HepG2 (cell line): Measurements from ENCODE around the gene NRDE2. TPM values are rescaled to one million over a fixed set of nuclear protein-coding genes. Genes with fewer than 3 reads are reported as not detected.

Experiments used
- AKNA ChIP-seq: sonication (generic); formaldehyde crosslinking; IDR thresholded peaks from 2 replicates; pipeline ENCODE4 v1.4.0; 2020; ENCODE audit warnings: missing genetic modification reagents, borderline replicate concordance
- ATF2 ChIP-seq: sonication (generic); formaldehyde crosslinking; IDR thresholded peaks from 2 replicates; pipeline ENCODE4 v1.4.0; 2020; ENCODE audit warnings: missing genetic modification reagents
- YEATS2 ChIP-seq: sonication (generic); formaldehyde crosslinking; IDR thresholded peaks from 2 replicates; pipeline ENCODE4 v1.4.0; 2020; ENCODE audit warnings: missing genetic modification reagents, borderline replicate concordance
- ZC3H13 ChIP-seq: sonication (generic); formaldehyde crosslinking; IDR thresholded peaks from 2 replicates; pipeline ENCODE4 v1.8.1; 2023; ENCODE audit warnings: mild to moderate bottlenecking, missing genetic modification reagents, moderate library complexity
- ZNF224 ChIP-seq: sonication (generic); formaldehyde crosslinking; IDR thresholded peaks from 2 replicates; pipeline ENCODE4 v1.5.0; 2020; ENCODE audit warnings: mild to moderate bottlenecking, missing genetic modification reagents
- ZNF33A ChIP-seq: sonication (generic); formaldehyde crosslinking; IDR thresholded peaks from 2 replicates; pipeline ENCODE4 v1.5.1; 2020; ENCODE audit warnings: missing genetic modification reagents, mild to moderate bottlenecking, moderate library complexity, borderline replicate concordance
- ZNF441 ChIP-seq: sonication (generic); formaldehyde crosslinking; IDR thresholded peaks from 2 replicates; pipeline ENCODE4 v1.7.0; 2021; ENCODE audit warnings: missing genetic modification reagents, borderline replicate concordance
- ZNF768 ChIP-seq: sonication (generic); formaldehyde crosslinking; IDR thresholded peaks from 2 replicates; pipeline ENCODE4 v1.4.0; 2020; ENCODE audit warnings: missing genetic modification reagents
- polyA plus RNA-seq, 8 experiments: library from polyadenylated mRNA; depleted of rRNA in 3 of 8; stranded (reverse) in 7 of 8; unstranded in 1 of 8; fragments of >200 nt; fragmentation: Illumina TruSeq in 4 of 8; extraction: Trizol in 4 of 8; gene quantifications; 2 replicates each; pipeline versions ENCODE4 v1.2.1 to v1.2.3, GENCODE V29; 2011 to 2016; ENCODE audit warnings: low read depth in 4 of 8, missing spikeins in 1 of 8, mixed read lengths in 1 of 8; ENCODE audit not compliant: insufficient read depth in 1 of 8
- total RNA-seq, 5 experiments: library from RNA; depleted of rRNA; stranded (reverse); fragments of >200 nt; fragmentation: Illumina TruSeq; extraction: Trizol; gene quantifications; 2 replicates each; pipeline ENCODE4 v1.2.3, GENCODE V29; 2016; ENCODE audit warnings: low read depth in 1 of 5
- TF ChIP-seq, protein P1 (sequence below): sonication (generic); formaldehyde crosslinking; IDR thresholded peaks from 2 replicates; pipeline ENCODE4 v1.4.0; 2020; ENCODE audit warnings: missing genetic modification reagents, mild to moderate bottlenecking, borderline replicate concordance
- TF ChIP-seq, protein P2 (sequence below): IDR thresholded peaks from 2 replicates; pipeline ENCODE4 v1.6.1; 2016; ENCODE audit warnings: missing genetic modification reagents, missing compliant biosample characterization
- TF ChIP-seq, protein P3 (sequence below): IDR thresholded peaks from 2 replicates; pipeline ENCODE4 v1.6.1; 2016; ENCODE audit warnings: mild to moderate bottlenecking
- TF ChIP-seq, protein P4 (sequence below): IDR thresholded peaks from 2 replicates; pipeline ENCODE4 v1.6.1; 2016; ENCODE audit warnings: low read depth
- TF ChIP-seq, protein P5 (sequence below), 2 experiments: sonication (generic) in 1 of 2; formaldehyde crosslinking in 1 of 2; IDR thresholded peaks; 2 replicates each; pipeline versions ENCODE4 v1.4.0 to v1.6.1; 2018 to 2020; ENCODE audit warnings: missing genetic modification reagents in 2 of 2, borderline replicate concordance in 1 of 2, low read depth in 1 of 2, mild to moderate bottlenecking in 1 of 2, missing biosample characterization in 1 of 2

NRDE2 gene
- total and polyA plus RNA-seq, 2 of the 13 experiments (the other 11 are each of a cell fraction or from before 2014, with no cell fraction given), result 5.6 to 12.5 TPM

DNA sequence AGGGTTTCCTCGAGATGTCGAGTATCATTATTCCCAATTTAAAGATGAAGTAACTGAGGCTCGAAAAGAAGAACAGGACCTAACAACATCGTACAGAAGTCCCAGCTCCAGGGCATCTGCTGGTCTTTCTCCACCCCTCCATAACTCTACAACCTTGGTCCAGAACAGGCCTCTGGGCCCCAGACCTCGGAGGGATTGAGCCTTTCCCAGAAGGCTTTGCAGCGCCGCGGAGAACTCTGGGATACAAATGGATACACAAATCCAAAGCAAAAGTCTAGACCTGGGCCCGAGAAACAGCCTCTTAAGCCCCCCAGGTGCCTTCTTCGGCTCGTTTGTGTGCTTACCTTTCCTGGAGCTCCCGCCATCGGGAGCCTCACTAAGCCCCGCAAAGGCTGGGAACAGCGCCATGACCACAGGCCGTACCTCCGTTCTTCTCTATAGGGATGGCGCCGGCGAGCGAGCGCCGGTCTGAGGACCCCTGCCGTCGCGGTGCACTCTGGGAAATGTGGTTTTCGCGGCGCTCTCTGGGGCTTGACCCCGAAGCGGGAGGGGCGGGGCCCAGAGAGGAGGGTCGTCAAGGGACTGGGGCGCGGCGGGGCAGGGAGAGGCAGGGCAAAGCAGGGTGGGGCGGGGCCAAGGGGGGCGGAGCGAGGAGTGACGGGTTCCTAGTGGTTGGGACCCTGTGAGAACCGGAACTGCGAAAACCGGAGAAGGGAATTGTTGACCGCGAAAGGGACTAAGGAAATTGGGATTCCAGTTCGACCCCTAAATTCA is at the start of gene NRDE2 (continued):
- TF ChIP-seq, protein P1, sequence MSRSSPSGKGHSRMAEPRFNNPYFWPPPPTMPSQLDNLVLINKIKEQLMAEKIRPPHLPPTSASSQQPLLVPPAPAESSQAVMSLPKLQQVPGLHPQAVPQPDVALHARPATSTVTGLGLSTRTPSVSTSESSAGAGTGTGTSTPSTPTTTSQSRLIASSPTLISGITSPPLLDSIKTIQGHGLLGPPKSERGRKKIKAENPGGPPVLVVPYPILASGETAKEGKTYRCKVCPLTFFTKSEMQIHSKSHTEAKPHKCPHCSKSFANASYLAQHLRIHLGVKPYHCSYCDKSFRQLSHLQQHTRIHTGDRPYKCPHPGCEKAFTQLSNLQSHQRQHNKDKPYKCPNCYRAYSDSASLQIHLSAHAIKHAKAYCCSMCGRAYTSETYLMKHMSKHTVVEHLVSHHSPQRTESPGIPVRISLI (CRISPR knock-in tag), result 0 out of 2 replicates have a peak, but pooled peaks have one; percentile 18
- TF ChIP-seq AKNA (CRISPR knock-in tag) (no peak), ZNF441 (peak; percentile 9; the same call in 1 of the 2 replicates), ATF2 (0 out of 2 replicates have a peak, but pooled peaks have one; percentile 22), YEATS2 (CRISPR knock-in tag) (peak; percentile 96), ZC3H13 (CRISPR knock-in tag) (no peak), ZNF224 (0 out of 2 replicates have a peak, but pooled peaks have one; percentile 19), ZNF33A (CRISPR knock-in tag) (peak; percentile 83; the same call in 1 of the 2 replicates), ZNF768 (peak; percentile 19; the same call in 1 of the 2 replicates)
- TF ChIP-seq, protein P2, sequence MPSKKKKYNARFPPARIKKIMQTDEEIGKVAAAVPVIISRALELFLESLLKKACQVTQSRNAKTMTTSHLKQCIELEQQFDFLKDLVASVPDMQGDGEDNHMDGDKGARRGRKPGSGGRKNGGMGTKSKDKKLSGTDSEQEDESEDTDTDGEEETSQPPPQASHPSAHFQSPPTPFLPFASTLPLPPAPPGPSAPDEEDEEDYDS (CRISPR knock-in tag), result peak; percentile 58
- TF ChIP-seq, protein P3, sequence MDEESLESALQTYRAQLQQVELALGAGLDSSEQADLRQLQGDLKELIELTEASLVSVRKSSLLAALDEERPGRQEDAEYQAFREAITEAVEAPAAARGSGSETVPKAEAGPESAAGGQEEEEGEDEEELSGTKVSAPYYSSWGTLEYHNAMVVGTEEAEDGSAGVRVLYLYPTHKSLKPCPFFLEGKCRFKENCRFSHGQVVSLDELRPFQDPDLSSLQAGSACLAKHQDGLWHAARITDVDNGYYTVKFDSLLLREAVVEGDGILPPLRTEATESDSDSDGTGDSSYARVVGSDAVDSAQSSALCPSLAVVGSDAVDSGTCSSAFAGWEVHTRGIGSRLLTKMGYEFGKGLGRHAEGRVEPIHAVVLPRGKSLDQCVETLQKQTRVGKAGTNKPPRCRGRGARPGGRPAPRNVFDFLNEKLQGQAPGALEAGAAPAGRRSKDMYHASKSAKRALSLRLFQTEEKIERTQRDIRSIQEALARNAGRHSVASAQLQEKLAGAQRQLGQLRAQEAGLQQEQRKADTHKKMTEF, result peak; percentile 84
- TF ChIP-seq, protein P4, sequence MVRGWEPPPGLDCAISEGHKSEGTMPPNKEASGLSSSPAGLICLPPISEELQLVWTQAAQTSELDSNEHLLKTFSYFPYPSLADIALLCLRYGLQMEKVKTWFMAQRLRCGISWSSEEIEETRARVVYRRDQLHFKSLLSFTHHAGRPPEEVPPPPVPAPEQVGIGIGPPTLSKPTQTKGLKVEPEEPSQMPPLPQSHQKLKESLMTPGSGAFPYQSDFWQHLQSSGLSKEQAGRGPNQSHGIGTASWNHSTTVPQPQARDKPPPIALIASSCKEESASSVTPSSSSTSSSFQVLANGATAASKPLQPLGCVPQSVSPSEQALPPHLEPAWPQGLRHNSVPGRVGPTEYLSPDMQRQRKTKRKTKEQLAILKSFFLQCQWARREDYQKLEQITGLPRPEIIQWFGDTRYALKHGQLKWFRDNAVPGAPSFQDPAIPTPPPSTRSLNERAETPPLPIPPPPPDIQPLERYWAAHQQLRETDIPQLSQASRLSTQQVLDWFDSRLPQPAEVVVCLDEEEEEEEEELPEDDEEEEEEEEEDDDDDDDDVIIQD (CRISPR knock-in tag), result peak; percentile 22
- TF ChIP-seq, protein P5, sequence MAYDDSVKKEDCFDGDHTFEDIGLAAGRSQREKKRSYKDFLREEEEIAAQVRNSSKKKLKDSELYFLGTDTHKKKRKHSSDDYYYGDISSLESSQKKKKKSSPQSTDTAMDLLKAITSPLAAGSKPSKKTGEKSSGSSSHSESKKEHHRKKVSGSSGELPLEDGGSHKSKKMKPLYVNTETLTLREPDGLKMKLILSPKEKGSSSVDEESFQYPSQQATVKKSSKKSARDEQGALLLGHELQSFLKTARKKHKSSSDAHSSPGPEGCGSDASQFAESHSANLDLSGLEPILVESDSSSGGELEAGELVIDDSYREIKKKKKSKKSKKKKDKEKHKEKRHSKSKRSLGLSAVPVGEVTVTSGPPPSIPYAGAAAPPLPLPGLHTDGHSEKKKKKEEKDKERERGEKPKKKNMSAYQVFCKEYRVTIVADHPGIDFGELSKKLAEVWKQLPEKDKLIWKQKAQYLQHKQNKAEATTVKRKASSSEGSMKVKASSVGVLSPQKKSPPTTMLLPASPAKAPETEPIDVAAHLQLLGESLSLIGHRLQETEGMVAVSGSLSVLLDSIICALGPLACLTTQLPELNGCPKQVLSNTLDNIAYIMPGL (CRISPR knock-in tag; IDR thresholded peaks at IDR 0.05; ENCODE audit: borderline replicate concordance in 1 of 2, low read depth in 1 of 2), result peak; percentile 43 to 69
